Right cardiac atrium (tissue), 5 donors: ENCODE data around the gene NCOA1. TPM values are rescaled to one million over a fixed set of nuclear protein-coding genes. Genes with fewer than 3 reads are reported as not detected.

Experiments used
- ATAC-seq, 2 donors: fragments of 200-7000 bp; cut with Tn5 transposase; one replicate each; pipeline versions ENCODE4 v1.8.0 to v1.9.1; 2020; ENCODE audit warnings: moderate library complexity in 2 of 2, mild to moderate bottlenecking in 1 of 2
- DNase-seq, 3 donors: peaks; one replicate each; pipeline ENCODE4 v3.0.0-alpha.2; 2020
- H3K27ac ChIP-seq: one replicate; pipeline ENCODE4 v1.5.1; 2013; ENCODE audit warnings: mild to moderate bottlenecking, low read length, control low read depth, moderate library complexity
- H3K27me3 ChIP-seq: one replicate; pipeline ENCODE4 v1.6.1; 2013; ENCODE audit not compliant: control insufficient read depth, insufficient read depth
- H3K4me1 ChIP-seq: one replicate; pipeline ENCODE4 v1.6.1; 2013; ENCODE audit warnings: low read length; ENCODE audit not compliant: control insufficient read depth, insufficient read depth
- H3K4me3 ChIP-seq: one replicate; pipeline ENCODE4 v1.5.1; 2013; ENCODE audit warnings: low read length, control low read depth
- H3K9me3 ChIP-seq: one replicate; pipeline ENCODE4 v1.6.1; 2013; ENCODE audit warnings: low read length; ENCODE audit not compliant: control insufficient read depth
- WGBS: extraction: QIAGEN DNeasy Blood & Tissue Kit; methylation state at CpG from one replicate; pipeline ENCODE4 v1.1.7; 2013; 5-methylcytosine and 5-hydroxymethylcytosine counted together
- intact Hi-C, 4 donors: fragments of 100-400 bp; cut with DNase I; formaldehyde crosslinking; loops; one replicate each; pipeline versions ENCODE4 v1.11.0 to v1.14.0; 2022 to 2023
- polyA plus RNA-seq: library from polyadenylated mRNA; stranded (reverse); fragments of 200-250 nt; gene quantifications from one replicate; pipeline ENCODE4 v1.2.3, GENCODE V29; 2013
- total RNA-seq, 4 donors: library from RNA; stranded (reverse); fragmentation: NEBNext Ultra II Directional; extraction: Animal tissue kit (Norgen Biotek cat#: 25700); gene quantifications; one replicate each; pipeline ENCODE4 v1.2.1, GENCODE V29; 2021
- donor health status: healthy with polysubstance abuse.
- donor health status: DM: no; HTN: yes; CAD: no.
- donor health status: DM: no; HTN: no; CAD: no.
- donor health status: DM: no; HTN: yes; CAD: no; lungs with severe emphysema.
- donor health status: DM: yes; HTN: yes; CAD: no.

NCOA1 gene
- total and polyA plus RNA-seq, 5 donors = 11.8 to 37.1 (median 34.6) TPM

DNA sequence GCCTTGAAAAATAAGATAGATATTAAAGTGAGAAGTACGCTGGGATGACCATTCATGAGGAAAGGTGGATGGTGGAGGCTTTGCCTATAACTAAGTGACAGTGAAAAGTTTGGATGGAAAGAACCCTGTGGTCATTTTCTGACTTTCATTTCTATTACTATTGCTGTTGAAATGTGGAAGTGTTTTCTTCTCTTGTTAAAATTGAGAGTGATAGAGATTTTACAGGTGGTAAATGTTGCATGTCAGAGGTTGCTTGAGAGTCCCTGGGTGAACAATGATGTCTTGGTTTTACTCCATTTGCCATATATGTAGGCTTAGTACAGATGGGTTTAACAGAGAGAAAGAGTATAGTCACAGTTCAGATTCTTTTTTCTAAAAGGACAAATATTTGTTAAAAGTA lies 18.4 kb downstream of the NCOA1 start:
- intact Hi-C loops = no loop called here
- no peak overlapping the region for H3K4me3 ChIP-seq
- DNase-seq (no peak), ATAC-seq (no peak)
- H3K4me1 ChIP-seq = peaks cover 14% of the 10 kb centered on the region
- no peaks in the 10 kb centered on the region for H3K9me3 ChIP-seq
- 94% methylated on average over 1 of the region's 1 CpG for WGBS
- H3K27ac ChIP-seq = no peak overlapping the region
- H3K27me3 ChIP-seq = no peaks in the 10 kb centered on the region

DNA sequence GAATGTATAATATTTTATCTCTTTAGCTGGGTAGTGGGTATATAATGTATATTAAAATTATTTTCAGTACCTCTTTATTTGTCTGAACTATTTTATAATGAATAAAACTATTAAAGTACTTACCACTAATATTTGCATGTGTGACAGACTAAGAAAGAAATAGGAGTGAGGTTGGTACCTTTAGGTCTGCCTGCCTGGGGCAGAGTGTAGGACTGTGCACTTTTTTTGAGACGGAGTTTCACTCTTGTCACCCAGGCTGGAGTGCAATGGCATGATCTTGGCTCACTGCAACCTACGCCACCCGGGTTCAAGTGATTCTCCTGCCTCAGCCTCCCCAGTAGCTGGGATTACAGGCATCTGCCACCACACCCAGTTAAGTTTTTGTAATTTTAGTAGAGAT lies 18.8 kb downstream of the NCOA1 start:
- ATAC-seq = no peak
- no peak overlapping the region for H3K4me3 ChIP-seq
- no peak for DNase-seq
- 96% methylated on average over 3 of the region's 3 CpGs for WGBS
- no peaks in the 10 kb centered on the region for H3K27me3 ChIP-seq
- no peaks in the 10 kb centered on the region for H3K9me3 ChIP-seq
- peaks cover 16% of the 10 kb centered on the region for H3K4me1 ChIP-seq
- no peak overlapping the region for H3K27ac ChIP-seq
- intact Hi-C loops = no loop called here

DNA sequence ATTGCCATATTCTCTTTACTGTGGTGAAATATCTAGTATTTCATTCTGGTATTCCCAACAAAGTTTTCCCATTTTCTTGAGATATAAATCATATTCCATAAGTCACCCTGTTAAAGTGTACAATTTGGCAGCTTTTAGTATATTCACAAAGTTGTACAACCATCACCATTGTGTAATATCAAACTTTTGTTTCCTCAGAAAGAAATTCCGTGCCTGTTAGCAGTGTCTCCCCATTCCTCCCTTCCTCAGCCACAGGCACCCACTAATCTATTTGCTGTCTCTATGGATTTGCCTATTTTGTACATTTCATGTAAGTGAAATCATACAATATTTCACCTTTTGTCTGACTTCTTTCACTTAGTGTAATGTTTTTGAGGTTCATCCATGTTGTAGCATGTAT lies 19.7 kb downstream of the NCOA1 start:
- ATAC-seq (no peak), DNase-seq (no peak)
- Histone ChIP-seq H3K27ac (no peak overlapping the region), H3K4me3 (no peak overlapping the region), H3K27me3 (no peaks in the 10 kb centered on the region), H3K4me1 (peaks cover 14% of the 10 kb centered on the region), H3K9me3 (no peaks in the 10 kb centered on the region)
- intact Hi-C loops = no loop called here
- WGBS = 89% methylated on average over 1 of the region's 1 CpG

DNA sequence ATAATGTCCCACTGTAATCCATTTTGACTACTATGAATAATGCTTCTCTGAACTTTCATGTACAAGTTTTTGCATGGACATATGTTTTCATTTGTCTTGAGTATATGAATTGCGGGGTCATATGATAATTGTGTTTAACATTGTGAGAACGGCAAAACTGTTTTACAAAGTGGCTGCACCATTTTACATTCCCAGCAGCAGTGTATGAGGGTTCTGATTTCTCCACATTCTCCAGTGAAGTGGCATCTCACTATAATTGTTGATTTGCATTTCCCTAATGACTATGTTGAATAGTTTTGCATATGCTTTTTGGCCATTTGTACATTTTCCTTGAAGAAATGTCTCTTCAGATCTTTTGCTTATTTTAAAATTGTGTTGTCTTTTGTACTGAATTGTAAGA lies 20.1 kb downstream of the NCOA1 start:
- WGBS = 79% methylated on average over 2 of the region's 2 CpGs
- no peak for ATAC-seq
- intact Hi-C loops = no loop called here

DNA sequence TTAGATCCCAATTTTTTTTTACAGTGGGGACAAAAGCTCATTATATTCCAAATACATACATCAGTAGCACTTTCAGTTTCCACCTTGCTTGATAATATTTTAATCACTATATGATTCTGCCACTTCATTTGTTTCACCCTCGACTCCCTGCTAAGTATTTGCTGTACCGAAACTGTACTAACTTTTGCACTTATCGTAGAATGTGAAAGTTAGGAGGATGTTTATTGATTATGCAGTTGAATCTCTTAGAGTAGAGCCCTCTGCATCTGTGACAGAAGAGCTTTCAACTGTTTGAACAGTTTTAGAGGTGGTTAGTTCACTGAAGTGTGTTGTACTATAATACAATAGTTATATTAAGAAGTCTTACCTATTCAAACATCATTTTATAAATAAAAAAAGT lies 20.8 kb downstream of the NCOA1 start:
- Histone ChIP-seq H3K4me3 (no peak overlapping the region), H3K27ac (no peak overlapping the region), H3K27me3 (no peaks in the 10 kb centered on the region), H3K9me3 (no peaks in the 10 kb centered on the region), H3K4me1 (peaks cover 13% of the 10 kb centered on the region)
- no peak for DNase-seq
- ATAC-seq = no peak
- intact Hi-C loops = no loop called here
- WGBS = 53% methylated on average over 3 of the region's 3 CpGs

More for the DNA sequence above, 20.1 kb downstream of the NCOA1 start:
- no peak overlapping the region for H3K4me3 ChIP-seq
- H3K4me1 ChIP-seq = peaks cover 13% of the 10 kb centered on the region
- no peak overlapping the region for H3K27ac ChIP-seq
- no peaks in the 10 kb centered on the region for H3K27me3 ChIP-seq
- DNase-seq = no peak
- no peaks in the 10 kb centered on the region for H3K9me3 ChIP-seq

- DNase-seq (no peak), ATAC-seq (peak in 1 of 2 donors; percentile 48)
- Histone ChIP-seq H3K27ac (no peak overlapping the region), H3K27me3 (no peaks in the 10 kb centered on the region), H3K4me1 (peaks cover 10% of the 10 kb centered on the region), H3K9me3 (no peaks in the 10 kb centered on the region), H3K4me3 (no peak overlapping the region)
- intact Hi-C loops = no loop called here
- 26% methylated on average over 2 of the region's 2 CpGs for WGBS
Measured at GRCh38 chr2:24512404-24512803, 21.4 kb downstream of the NCOA1 start.

DNA sequence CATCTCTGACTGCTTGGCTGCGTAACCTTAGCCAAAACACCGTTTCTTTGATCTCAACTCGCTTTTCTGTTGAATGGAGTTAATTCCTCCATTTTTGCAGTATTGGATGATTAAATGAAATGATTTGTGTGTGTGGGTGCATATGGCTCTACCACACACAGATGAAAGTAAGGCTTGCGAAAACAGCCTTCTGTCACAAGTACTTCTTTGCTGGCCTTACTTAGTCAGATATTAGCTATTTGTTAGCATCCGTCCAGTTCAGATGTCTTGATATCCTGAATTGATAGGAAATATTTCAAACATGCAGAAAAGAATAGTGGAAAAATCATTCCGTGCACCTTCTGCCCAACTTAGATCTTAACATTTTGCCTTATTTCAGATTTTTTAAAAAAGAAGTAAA lies 21.8 kb downstream of the NCOA1 start:
- DNase-seq (no peak), ATAC-seq (no peak)
- Histone ChIP-seq H3K27me3 (no peaks in the 10 kb centered on the region), H3K4me3 (no peak overlapping the region), H3K9me3 (no peaks in the 10 kb centered on the region), H3K4me1 (peaks cover 10% of the 10 kb centered on the region), H3K27ac (no peak overlapping the region)
- 62% methylated on average over 6 of the region's 6 CpGs for WGBS
- intact Hi-C loops = no loop called here

DNA sequence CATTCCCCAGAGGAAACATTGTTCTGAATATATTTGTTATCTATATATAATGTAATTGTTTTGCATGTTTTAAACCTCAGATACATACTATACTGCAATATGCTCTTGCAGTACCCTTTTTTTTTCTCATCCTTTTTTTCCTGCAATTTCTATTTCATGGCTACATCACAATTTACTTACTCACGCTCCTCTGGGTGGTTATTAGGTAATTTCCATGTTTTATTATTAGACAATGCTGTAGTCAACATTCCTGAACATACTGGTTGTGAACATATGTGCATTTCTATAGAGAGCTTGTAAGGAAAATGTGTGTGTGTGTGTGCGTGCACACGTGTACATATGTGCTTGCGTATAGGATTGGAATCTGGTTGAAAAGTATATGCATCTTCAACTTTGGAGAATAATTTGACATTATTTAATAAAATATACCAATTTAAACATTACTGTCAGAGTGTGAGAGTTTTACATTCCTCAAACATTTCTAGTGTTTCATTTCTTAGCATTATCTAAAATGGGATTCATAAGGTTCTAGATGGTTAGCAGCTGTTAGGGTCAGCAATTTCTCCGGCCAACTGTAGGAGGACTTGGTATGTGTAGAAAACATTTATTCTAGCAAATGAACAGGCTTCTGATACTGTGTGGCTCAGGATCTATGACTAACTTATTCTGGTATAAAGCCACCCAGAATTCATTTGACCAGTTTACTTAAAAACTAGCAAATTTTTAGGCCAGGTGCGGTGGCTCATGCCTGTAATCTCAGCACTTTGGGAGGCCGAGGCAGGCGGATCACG lies 22.4 kb downstream of the NCOA1 start:
- Histone ChIP-seq H3K9me3 (no peaks in the 10 kb centered on the region), H3K4me1 (peaks cover 10% of the 10 kb centered on the region), H3K27ac (no peak overlapping the region), H3K27me3 (no peaks in the 10 kb centered on the region), H3K4me3 (no peak overlapping the region)
- 76% methylated on average over 9 of the region's 9 CpGs for WGBS
- ATAC-seq = peak; percentile 38 to 52
- intact Hi-C loops = no loop called here
- no peak for DNase-seq

DNA sequence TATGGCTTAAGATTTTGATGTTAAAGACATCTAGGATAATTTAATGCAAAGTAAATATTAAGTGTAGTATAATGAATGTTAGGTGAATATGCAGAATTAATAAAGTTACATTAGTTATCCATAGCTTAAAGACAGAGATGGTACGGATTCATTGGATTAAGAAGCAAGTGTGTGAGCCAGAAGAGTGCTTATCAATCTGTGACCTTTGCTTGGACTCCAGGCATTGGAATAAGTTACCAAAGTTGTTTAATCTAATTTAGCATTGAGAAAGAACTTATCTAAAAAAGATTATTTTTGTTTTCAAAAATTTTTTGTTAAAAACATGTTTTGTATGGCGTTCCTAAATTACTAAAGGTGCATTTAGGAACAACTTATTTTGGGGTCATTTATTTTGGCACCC lies 23.8 kb downstream of the NCOA1 start:
- intact Hi-C loops = no loop called here

GRCh38 chr2:24515335-24515734 lies 24.3 kb downstream of the NCOA1 start:
- intact Hi-C loops = no loop called here
- 90% methylated on average over 2 of the region's 2 CpGs for WGBS
- H3K27ac ChIP-seq = no peak overlapping the region

More for the DNA sequence above, 23.8 kb downstream of the NCOA1 start:
- no peak overlapping the region for H3K27ac ChIP-seq
- DNase-seq (no peak), ATAC-seq (no peak)
- H3K4me1 ChIP-seq = peaks cover 10% of the 10 kb centered on the region
- 45% methylated on average over 2 of the region's 2 CpGs for WGBS
- H3K9me3 ChIP-seq = no peaks in the 10 kb centered on the region
- H3K27me3 ChIP-seq = no peaks in the 10 kb centered on the region
- H3K4me3 ChIP-seq = no peak overlapping the region

GRCh38 chr2:24515831-24516230 lies 24.8 kb downstream of the NCOA1 start:
- ATAC-seq (peak in 1 of 2 donors; percentile 55), DNase-seq (no peak)

More at GRCh38 chr2:24515335-24515734, 24.3 kb downstream of the NCOA1 start:
- H3K4me1 ChIP-seq = peaks cover 6% of the 10 kb centered on the region
- H3K4me3 ChIP-seq = no peak overlapping the region
- DNase-seq (no peak), ATAC-seq (no peak)
- no peaks in the 10 kb centered on the region for H3K9me3 ChIP-seq
- no peaks in the 10 kb centered on the region for H3K27me3 ChIP-seq

More at GRCh38 chr2:24515831-24516230, 24.8 kb downstream of the NCOA1 start:
- H3K27ac ChIP-seq = no peak overlapping the region
- H3K27me3 ChIP-seq = no peaks in the 10 kb centered on the region
- no peaks in the 10 kb centered on the region for H3K9me3 ChIP-seq
- intact Hi-C loops = no loop called here
- no peak overlapping the region for H3K4me3 ChIP-seq
- H3K4me1 ChIP-seq = peaks cover 4% of the 10 kb centered on the region
- 100% methylated on average over 2 of the region's 2 CpGs for WGBS
